HepG2 (cell line): ENCODE results near the gene SAMD9L. TPM values are rescaled to one million over a fixed set of nuclear protein-coding genes. Genes with fewer than 3 reads are reported as not detected.
A peak's percentile ranks its signal among the peaks of the same experiment; 100 is the strongest.

Experiments
- ATAC-seq: fragments of 200-7000 bp; cut with Tn5 transposase; 3 replicates; pipeline ENCODE4 v1.9.1; 2020; ENCODE audit warnings: mild to moderate bottlenecking, moderate library complexity
- BruUV-seq: library from RNA; stranded (reverse); fragments of 400-500 nt; replicated peaks from 2 replicates; lab custom pipeline; 2021; lab: Mats Ljungman, UMichigan
- CTCF ChIA-PET: fragments of 300-600 bp; formaldehyde crosslinking; extraction: SDS; loops from one replicate; lab custom pipeline; 2021; ENCODE audit warnings: low total read pairs, inconsistent platforms, low intra/inter-chr PET ratio; lab: Yijun Ruan, JAX
- POLR2A ChIA-PET: fragments of 350-600 bp; sonication (Branson Sonifier 250); formaldehyde crosslinking; loops from one replicate; lab custom pipeline; 2020; ENCODE audit warnings: antibody characterized with exemption, inconsistent platforms; lab: Yijun Ruan, JAX
- DNase-seq: peaks from one replicate; pipeline ENCODE4 v3.0.0-alpha.2; 2015; ENCODE audit warnings: low spot score
- FAIRE-seq: peaks from 3 replicates; lab custom pipeline; 2011; peaks lifted over from hg19 to GRCh38; lab: Jason Lieb, UNC
- H2AFZ ChIP-seq: one replicate; pipeline ENCODE4 v1.6.1; 2011; ENCODE audit warnings: low read length, inconsistent platforms
- H3K27ac ChIP-seq: fragments of 300-600 bp; 3 replicates; pipeline ENCODE4 v1.8.0; 2011; ENCODE audit warnings: mixed run types, mild to moderate bottlenecking, mixed read lengths, low read length, inconsistent platforms; ENCODE audit not compliant: insufficient read depth; ENCODE audit errors: extremely low read length
- H3K27me3 ChIP-seq, 2 experiments: fragments of 200-600 bp in 1 of 2; 2 replicates in 1 of 2; 3 replicates in 1 of 2; pipeline versions ENCODE4 v1.6.0 to v1.8.0; 2011; ENCODE audit warnings: low read length in 2 of 2, mild to moderate bottlenecking in 2 of 2, moderate library complexity in 2 of 2, inconsistent platforms in 1 of 2; ENCODE audit not compliant: insufficient read depth in 2 of 2, control insufficient read depth in 1 of 2
- H3K36me3 ChIP-seq, 2 experiments: fragments of 200-600 bp in 1 of 2; replicated peaks in 1 of 2; 2 replicates in 1 of 2; 3 replicates in 1 of 2; pipeline versions ENCODE4 v1.5.1 to v1.8.0; 2011; ENCODE audit warnings: low read length in 2 of 2, inconsistent platforms in 1 of 2; ENCODE audit not compliant: insufficient read depth in 2 of 2, control insufficient read depth in 1 of 2
- H3K4me1 ChIP-seq: 2 replicates; pipeline ENCODE4 v1.5.1; 2012; ENCODE audit warnings: low read length, inconsistent platforms; ENCODE audit not compliant: insufficient read depth
- H3K4me2 ChIP-seq: 2 replicates; pipeline ENCODE4 v1.6.0; 2011; ENCODE audit warnings: low read depth, low read length, inconsistent platforms
- H3K4me3 ChIP-seq, 3 experiments: fragments of 200-600 bp in 1 of 3; sonication (generic), shearing (Covaris generic) in 1 of 3; replicated peaks in 1 of 3; 2 replicates each; pipeline ENCODE4 v1.5.1; 2011 to 2016; ENCODE audit warnings: low read length in 3 of 3, inconsistent platforms in 2 of 3, low read depth in 2 of 3, mild to moderate bottlenecking in 2 of 3, control low read depth in 1 of 3, mixed read lengths in 1 of 3; ENCODE audit not compliant: insufficient read depth in 1 of 3
- H3K79me2 ChIP-seq: one replicate; pipeline ENCODE4 v1.6.1; 2011; ENCODE audit warnings: low read length, inconsistent platforms; ENCODE audit not compliant: insufficient read depth
- H3K9ac ChIP-seq: 2 replicates; pipeline ENCODE4 v1.6.0; 2011; ENCODE audit warnings: mild to moderate bottlenecking, low read depth, low read length, inconsistent platforms; ENCODE audit not compliant: insufficient read depth
- H3K9me3 ChIP-seq: 2 replicates; pipeline ENCODE4 v1.5.1; 2012; ENCODE audit warnings: mild to moderate bottlenecking, low read length
- H4K20me1 ChIP-seq: 2 replicates; pipeline ENCODE4 v1.6.0; 2011; ENCODE audit warnings: inconsistent platforms, mild to moderate bottlenecking, low read length, moderate library complexity; ENCODE audit not compliant: insufficient read depth
- CTCF ChIP-seq: sonication (generic); formaldehyde crosslinking; IDR thresholded peaks from 2 replicates; pipeline ENCODE4 v1.5.0; 2020; ENCODE audit warnings: mild to moderate bottlenecking, missing genetic modification reagents, moderate library complexity
- MBNL3 ChIP-seq: fragments of 250-450 bp; sonication (Bioruptor Pico); conservative IDR thresholded peaks from 2 replicates; pipeline ENCODE4 v1.8.0; 2022; ENCODE audit warnings: mild to moderate bottlenecking, inconsistent platforms
- SRSF4 ChIP-seq: fragments of 200-400 bp; formaldehyde crosslinking; IDR thresholded peaks from one replicate; pipeline ENCODE4 v1.6.1; 2018; ENCODE audit warnings: mild to moderate bottlenecking, low read depth, low read length, moderate library complexity; ENCODE audit not compliant: poor library complexity, severe bottlenecking
- STAG1 ChIP-seq: sonication (generic); formaldehyde crosslinking; IDR thresholded peaks from 2 replicates; pipeline ENCODE4 v1.4.0; 2020; ENCODE audit warnings: missing genetic modification reagents
- TBX3 ChIP-seq: fragments of 450-650 bp; IDR thresholded peaks from 2 replicates; pipeline ENCODE4 v1.6.1; 2017; ENCODE audit warnings: antibody characterized with exemption, mild to moderate bottlenecking, inconsistent platforms, borderline replicate concordance
- TEAD2 ChIP-seq: sonication (generic); formaldehyde crosslinking; IDR thresholded peaks from 2 replicates; pipeline ENCODE4 v1.9.0; 2021; ENCODE audit warnings: missing genetic modification reagents
- ZBTB21 ChIP-seq: sonication (generic); formaldehyde crosslinking; IDR thresholded peaks from 2 replicates; pipeline ENCODE4 v1.4.0; 2020; ENCODE audit warnings: missing genetic modification reagents
- ZBTB25 ChIP-seq: IDR thresholded peaks from 2 replicates; pipeline ENCODE4 v1.6.1; 2018; ENCODE audit warnings: missing genetic modification reagents
- ZNF296 ChIP-seq: sonication (generic); formaldehyde crosslinking; conservative IDR thresholded peaks from 2 replicates; pipeline ENCODE4 v1.5.0; 2020; ENCODE audit warnings: mild to moderate bottlenecking, missing genetic modification reagents
- ZNF546 ChIP-seq: sonication (generic); formaldehyde crosslinking; conservative IDR thresholded peaks from 2 replicates; pipeline ENCODE4 v1.8.1; 2023; ENCODE audit warnings: mild to moderate bottlenecking, missing genetic modification reagents
- ZNF784 ChIP-seq: sonication (generic); formaldehyde crosslinking; IDR thresholded peaks from 2 replicates; pipeline ENCODE4 v1.5.1; 2020; ENCODE audit warnings: missing genetic modification reagents, mild to moderate bottlenecking, borderline replicate concordance
- ZUFSP ChIP-seq: sonication (generic); formaldehyde crosslinking; IDR thresholded peaks from 2 replicates; pipeline ENCODE4 v1.9.0; 2021; ENCODE audit warnings: missing genetic modification reagents, mild to moderate bottlenecking, borderline replicate concordance
- WGBS: methylation state at CpG from one replicate; pipeline ENCODE4 v1.1.6; 2017; ENCODE audit warnings: low lambda C conversion rate; 5-methylcytosine and 5-hydroxymethylcytosine counted together
- in situ Hi-C: cut with HindIII; loops from 2 replicates; pipeline ENCODE4 v1.10.0; 2017; ENCODE audit warnings: low pct_unique_long_range_greater_than_20kb; ENCODE audit not compliant: extremely low pct_ligation_motif_present
- intact Hi-C: fragments of 100-400 bp; cut with micrococcal nuclease; formaldehyde crosslinking; loops from one replicate; pipeline ENCODE4 v1.10.0; 2022; ENCODE audit not compliant: unreplicated experiment
- polyA plus RNA-seq, 8 experiments: library from polyadenylated mRNA; depleted of rRNA in 3 of 8; stranded (reverse) in 7 of 8; unstranded in 1 of 8; fragments of >200 nt; fragmentation: Illumina TruSeq in 4 of 8; extraction: Trizol in 4 of 8; gene quantifications; 2 replicates each; pipeline versions ENCODE4 v1.2.1 to v1.2.3, GENCODE V29; 2011 to 2016; ENCODE audit warnings: low read depth in 4 of 8, missing spikeins in 1 of 8, mixed read lengths in 1 of 8; ENCODE audit not compliant: insufficient read depth in 1 of 8
- total RNA-seq, 5 experiments: library from RNA; depleted of rRNA; stranded (reverse); fragments of >200 nt; fragmentation: Illumina TruSeq; extraction: Trizol; gene quantifications; 2 replicates each; pipeline ENCODE4 v1.2.3, GENCODE V29; 2016; ENCODE audit warnings: low read depth in 1 of 5

SAMD9L gene
- total and polyA plus RNA-seq, 2 of the 13 experiments (the other 11 are each of a cell fraction or from before 2014, with no cell fraction given), result not detected

- no TSS peak for BruUV-seq
- H4K20me1 ChIP-seq, result no peaks in the 10 kb centered on the region
- H3K4me1 ChIP-seq, result no peaks in the 10 kb centered on the region
- no peak overlapping the region for H2AFZ ChIP-seq
- DNase-seq (peak; percentile 15), FAIRE-seq (no peak), ATAC-seq (peak; percentile 70)
- H3K4me3 ChIP-seq, result no peak overlapping the region
- H3K9ac ChIP-seq, result no peak overlapping the region
- no peak overlapping the region for H3K4me2 ChIP-seq
- H3K9me3 ChIP-seq, result no peaks in the 10 kb centered on the region
- no peak overlapping the region for H3K27ac ChIP-seq
- POLR2A ChIA-PET, result no interaction called here
- H3K79me2 ChIP-seq, result no peaks in the 10 kb centered on the region
- TF ChIP-seq CTCF (peak; percentile 48), ZBTB25 (CRISPR knock-in tag) (no peak), TBX3 (no peak), TEAD2 (CRISPR knock-in tag) (no peak), ZUFSP (CRISPR knock-in tag) (no peak), ZNF546 (no peak), ZNF296 (CRISPR knock-in tag) (no peak), ZBTB21 (CRISPR knock-in tag) (no peak), SRSF4 (no peak), MBNL3 (CRISPR knock-in tag) (no peak), ZNF784 (CRISPR knock-in tag) (no peak), STAG1 (CRISPR knock-in tag) (peak; percentile 53)
- CTCF ChIA-PET, result interaction anchor here (2.0 kb wide), 1 partner anchor 135 kb away, joined by 7 read pairs; no protein-coding TSS in a partner anchor
- 33% methylated on average over 1 of the region's 1 CpG for WGBS
- H3K27me3 ChIP-seq, result no peaks in the 10 kb centered on the region
- intact Hi-C loops (loop anchor here (1.0 to 5.0 kb wide), 2 partner anchors 135 to 459 kb away; no protein-coding TSS in a partner anchor), in situ Hi-C loops (no loop called here)
- H3K36me3 ChIP-seq, result no peaks in the 10 kb centered on the region
Observed at GRCh38 chr7:93092757-93093370, 55.3 kb downstream of the SAMD9L start.
